ENCODE measurements around the gene PKMYT1. TPM values are rescaled to one million over a fixed set of nuclear protein-coding genes. Genes with fewer than 3 reads are reported as not detected.

PKMYT1 gene
- total RNA-seq, 1 donor from 2014 or later = not detected

DNA sequence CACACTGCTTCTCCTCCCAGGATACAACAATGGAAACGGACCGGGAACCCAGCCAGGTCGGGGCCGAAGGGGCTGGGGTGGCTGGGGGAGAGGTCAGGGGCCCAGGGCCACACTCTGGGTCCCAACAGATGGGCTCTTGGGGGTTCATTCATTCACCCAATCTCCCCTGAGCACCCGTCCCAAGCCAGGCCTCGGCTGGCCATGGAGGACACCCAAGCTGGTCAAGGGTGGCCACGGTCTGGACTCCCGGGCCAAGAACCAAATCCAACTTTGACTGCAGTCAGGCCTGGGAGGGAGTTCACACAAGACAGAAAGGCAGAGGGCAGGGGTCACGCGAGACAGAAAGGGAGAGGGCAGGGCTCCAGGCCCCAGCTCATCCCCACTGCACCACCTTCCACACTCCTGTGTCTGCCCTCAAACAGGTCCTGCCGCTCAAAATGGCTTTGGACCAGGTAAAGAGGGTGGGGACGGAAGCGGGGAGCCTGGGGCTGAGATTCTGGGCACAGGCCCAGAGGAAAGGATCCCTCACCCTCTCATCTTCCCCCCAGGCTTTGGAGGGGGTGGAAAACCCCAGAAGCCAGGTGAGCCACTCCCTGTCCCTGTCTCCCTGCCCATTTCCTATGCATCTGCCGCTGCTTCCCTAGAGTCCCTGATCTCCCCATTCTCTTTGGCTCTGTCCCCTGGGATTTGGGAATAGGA is 12.3 kb upstream of the PKMYT1 start:
- H3K27ac ChIP-seq = no peak overlapping the region
- no peak overlapping the region for H3K4me3 ChIP-seq
- no peaks in the 10 kb centered on the region for H3K9me3 ChIP-seq
- TF ChIP-seq, protein P1, sequence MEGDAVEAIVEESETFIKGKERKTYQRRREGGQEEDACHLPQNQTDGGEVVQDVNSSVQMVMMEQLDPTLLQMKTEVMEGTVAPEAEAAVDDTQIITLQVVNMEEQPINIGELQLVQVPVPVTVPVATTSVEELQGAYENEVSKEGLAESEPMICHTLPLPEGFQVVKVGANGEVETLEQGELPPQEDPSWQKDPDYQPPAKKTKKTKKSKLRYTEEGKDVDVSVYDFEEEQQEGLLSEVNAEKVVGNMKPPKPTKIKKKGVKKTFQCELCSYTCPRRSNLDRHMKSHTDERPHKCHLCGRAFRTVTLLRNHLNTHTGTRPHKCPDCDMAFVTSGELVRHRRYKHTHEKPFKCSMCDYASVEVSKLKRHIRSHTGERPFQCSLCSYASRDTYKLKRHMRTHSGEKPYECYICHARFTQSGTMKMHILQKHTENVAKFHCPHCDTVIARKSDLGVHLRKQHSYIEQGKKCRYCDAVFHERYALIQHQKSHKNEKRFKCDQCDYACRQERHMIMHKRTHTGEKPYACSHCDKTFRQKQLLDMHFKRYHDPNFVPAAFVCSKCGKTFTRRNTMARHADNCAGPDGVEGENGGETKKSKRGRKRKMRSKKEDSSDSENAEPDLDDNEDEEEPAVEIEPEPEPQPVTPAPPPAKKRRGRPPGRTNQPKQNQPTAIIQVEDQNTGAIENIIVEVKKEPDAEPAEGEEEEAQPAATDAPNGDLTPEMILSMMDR (IDR thresholded peaks at IDR 0.05) = no peak
- H3K27me3 ChIP-seq = no peaks in the 10 kb centered on the region
- no peak for DNase-seq (ENCODE audit: low spot score in 2 of 2)
- intact Hi-C loops (cut with DNase I) = no loop called here
- H3K36me3 ChIP-seq = no peaks in the 10 kb centered on the region
- no peaks in the 10 kb centered on the region for H3K4me1 ChIP-seq

DNA sequence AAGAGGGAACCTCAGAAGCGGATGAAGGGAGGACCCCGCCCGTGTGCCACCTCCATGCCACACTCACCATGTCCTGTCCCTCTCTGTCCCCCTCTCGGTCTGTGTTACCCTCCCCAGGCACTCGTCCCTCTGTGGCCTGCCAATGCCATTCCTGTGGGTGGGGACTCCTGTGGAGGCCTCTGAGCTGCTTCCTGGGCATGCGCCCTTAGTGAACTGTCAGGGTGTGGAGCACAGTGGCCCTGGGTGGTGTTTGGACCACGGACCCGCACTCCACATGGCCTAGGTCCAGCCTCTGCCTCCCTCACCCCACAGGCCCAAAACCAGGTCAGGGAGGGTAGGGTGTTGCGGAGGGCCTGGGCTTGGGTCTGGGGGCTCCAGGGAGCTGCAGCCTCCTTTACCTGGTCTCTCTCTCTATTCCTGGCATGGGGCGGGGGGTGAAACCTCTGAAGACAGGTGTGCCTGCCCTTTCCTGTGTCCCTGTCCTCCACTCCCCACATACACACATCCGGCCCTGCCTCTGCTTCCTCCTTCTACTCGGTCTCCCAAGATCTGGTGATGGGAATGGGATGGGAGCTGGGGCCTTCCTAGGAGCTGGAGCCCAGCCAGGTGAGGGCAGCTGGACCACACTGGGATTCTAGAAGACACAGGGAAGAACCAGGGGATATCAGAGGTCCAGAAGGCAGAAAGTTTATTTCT is 11.5 kb upstream of the PKMYT1 start:
- H3K27me3 ChIP-seq = no peaks in the 10 kb centered on the region
- no peaks in the 10 kb centered on the region for H3K36me3 ChIP-seq
- intact Hi-C loops (cut with DNase I) = no loop called here
- H3K4me1 ChIP-seq = no peaks in the 10 kb centered on the region
- no peak for DNase-seq (ENCODE audit: low spot score in 2 of 2)
- H3K4me3 ChIP-seq = no peak overlapping the region
- no peak overlapping the region for H3K27ac ChIP-seq
- TF ChIP-seq, protein P1 (IDR thresholded peaks at IDR 0.05) = no peak
- no peaks in the 10 kb centered on the region for H3K9me3 ChIP-seq

DNA sequence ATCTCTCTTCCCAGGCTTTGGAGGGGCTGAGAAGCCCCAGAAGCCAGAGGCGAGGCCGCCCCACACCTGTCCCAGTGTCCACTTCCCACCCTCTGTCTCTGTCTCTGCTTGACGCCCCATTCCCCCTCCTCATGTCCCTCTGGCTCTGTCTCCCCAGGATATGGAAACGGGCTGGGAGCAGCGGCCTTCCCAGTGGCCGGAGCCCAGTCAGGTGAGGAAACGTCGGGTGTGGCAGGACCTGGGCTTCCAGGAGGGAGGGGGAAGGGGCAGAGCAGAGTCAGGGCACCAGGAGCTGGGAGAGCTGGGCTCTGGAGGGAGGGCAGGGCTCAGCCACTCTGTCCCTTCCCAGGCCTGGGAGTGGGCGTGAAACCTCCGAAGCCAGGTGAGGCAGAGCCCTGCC is 10.6 kb upstream of the PKMYT1 start:
- H3K9me3 ChIP-seq = no peaks in the 10 kb centered on the region
- peaks cover 0 to 3% of the 10 kb centered on the region in 2 donors for H3K4me1 ChIP-seq
- H3K27ac ChIP-seq = no peak overlapping the region
- TF ChIP-seq, protein P1 (IDR thresholded peaks at IDR 0.05) = no peak
- no peak for DNase-seq (ENCODE audit: low spot score in 2 of 2)
- no peak overlapping the region for H3K4me3 ChIP-seq
- intact Hi-C loops (cut with DNase I) = no loop called here
- no peaks in the 10 kb centered on the region for H3K36me3 ChIP-seq
- no peaks in the 10 kb centered on the region for H3K27me3 ChIP-seq

DNA sequence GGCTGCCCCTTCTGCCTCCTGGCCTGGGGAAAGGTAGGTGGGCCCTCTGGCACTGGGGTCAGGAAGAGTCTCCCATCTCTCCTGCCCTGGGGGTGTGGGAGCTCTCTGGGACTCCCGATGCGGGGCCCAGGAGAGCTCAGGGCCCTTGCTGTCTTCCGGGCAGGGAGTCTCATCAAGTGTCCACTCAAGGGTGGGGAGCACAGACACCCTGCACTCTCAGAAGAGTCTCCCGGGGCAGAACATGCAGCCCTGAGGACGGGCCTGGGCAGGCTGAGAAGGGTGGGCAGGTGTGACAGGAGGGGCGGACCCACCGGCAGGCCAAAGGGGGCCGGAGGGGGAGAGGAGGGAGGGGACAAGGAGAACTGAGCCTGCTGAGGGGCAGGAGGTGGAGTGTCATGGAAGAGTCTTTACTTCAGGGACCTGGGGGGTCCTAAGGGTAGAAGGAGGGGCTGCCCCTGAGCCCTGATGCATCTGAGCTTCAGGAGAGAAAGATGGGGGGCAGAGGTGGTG is 8.4 kb upstream of the PKMYT1 start:
- Histone ChIP-seq H3K27ac (no peak overlapping the region), H3K4me1 (peaks cover 3% of the 10 kb centered on the region in 2 donors), H3K36me3 (no peaks in the 10 kb centered on the region), H3K27me3 (no peaks in the 10 kb centered on the region), H3K9me3 (no peaks in the 10 kb centered on the region), H3K4me3 (no peak overlapping the region)
- intact Hi-C loops (cut with DNase I) = no loop called here
- TF ChIP-seq, protein P1 (IDR thresholded peaks at IDR 0.05) = no peak
- DNase-seq (ENCODE audit: low spot score in 2 of 2) = no peak

DNA sequence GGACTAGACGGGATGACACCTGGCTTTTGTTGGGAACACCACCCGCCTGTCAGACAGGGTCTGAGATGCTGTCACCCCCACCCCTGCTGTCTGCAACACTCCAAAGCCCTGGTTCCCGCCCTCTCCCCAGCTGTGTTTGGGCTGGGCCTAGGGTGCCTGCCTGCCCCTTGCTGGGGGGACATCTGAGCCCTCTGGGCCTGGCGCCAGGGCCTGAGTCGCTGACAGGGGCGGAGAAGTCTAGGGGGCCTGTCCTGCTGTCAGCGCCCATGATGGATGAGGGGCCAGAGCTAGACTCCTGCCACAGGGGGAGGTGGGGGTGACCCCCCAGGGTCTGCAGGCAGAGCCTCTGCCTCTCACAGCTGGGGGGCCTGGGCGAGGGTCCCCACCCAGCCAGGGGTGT is 7.6 kb upstream of the PKMYT1 start:
- H3K27me3 ChIP-seq = no peaks in the 10 kb centered on the region
- TF ChIP-seq, protein P1 (IDR thresholded peaks at IDR 0.05) = no peak
- DNase-seq (ENCODE audit: low spot score in 2 of 2) = no peak
- no peak overlapping the region for H3K4me3 ChIP-seq
- no peaks in the 10 kb centered on the region for H3K9me3 ChIP-seq
- no peak overlapping the region for H3K27ac ChIP-seq
- H3K36me3 ChIP-seq = no peaks in the 10 kb centered on the region
- H3K4me1 ChIP-seq = peaks cover 3 to 5% of the 10 kb centered on the region in 2 donors
- intact Hi-C loops (cut with DNase I) = no loop called here
